ENCODE results near the gene F8. TPM values are rescaled to one million over a fixed set of nuclear protein-coding genes. Genes with fewer than 3 reads are reported as not detected.

Gene F8
- total RNA-seq, 5 donors from 2014 or later (not counting 1 experiment from before 2014, with no cell fraction given), result 1.3 to 3.5 (median 2.7) TPM

DNA sequence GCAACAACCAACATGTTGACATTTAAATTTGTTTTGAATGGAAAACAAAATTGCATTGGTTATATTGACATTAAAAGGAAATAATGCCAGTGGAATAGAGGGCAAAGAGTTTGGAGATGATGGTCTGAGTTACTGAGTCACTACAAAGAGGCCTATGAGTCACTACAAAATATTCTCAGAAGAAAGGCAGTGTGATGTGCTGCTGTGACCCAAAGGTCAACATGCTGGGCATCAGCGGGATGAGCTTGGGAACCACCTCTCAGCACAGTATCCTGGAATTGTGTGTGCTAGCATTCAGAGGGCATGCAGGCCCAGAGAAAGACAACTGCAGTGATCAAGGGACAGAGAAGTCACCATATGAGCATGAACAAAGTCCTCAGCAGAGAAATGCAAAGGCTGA is 45.6 kb upstream of the F8 start:
- Mint-ChIP-seq H3K4me1 (peaks cover 18 to 45% (median 38%) of the 10 kb centered on the region in 3 donors), H3K27me3 (no peaks in the 10 kb centered on the region), H3K27ac (peak overlapping the region in 1 of 2 donors; percentile 70), H3K9me3 (no peaks in the 10 kb centered on the region), H3K36me3 (no peaks in the 10 kb centered on the region), H3K4me3 (no peak overlapping the region)
- POLR2A ChIA-PET, result no interaction called here
- no peak for ATAC-seq (replicated peaks in 1 of 4)
- H3K27me3 ChIP-seq (replicated peaks in 1 of 2; ENCODE audit: control insufficient read depth in 2 of 2, extremely low read depth in 1 of 2, insufficient read depth in 2 of 2, low read length in 1 of 2), result no peaks in the 10 kb centered on the region
- no peak overlapping the region for H3K27ac ChIP-seq (ENCODE audit: low read length)
- no peaks in the 10 kb centered on the region for H3K9me3 ChIP-seq
- H3K4me3 ChIP-seq (ENCODE audit: control insufficient read depth in 1 of 2, extremely low read depth in 1 of 2, low read length in 1 of 2), result no peak overlapping the region
- H3K36me3 ChIP-seq (ENCODE audit: control insufficient read depth in 2 of 2, extremely low read depth in 1 of 2, insufficient read depth in 1 of 2, low read length in 1 of 2), result peaks cover 0 to 2% of the 10 kb centered on the region in 2 donors
- WGBS (ENCODE audit: insufficient coverage), result no CpG with 5 or more reads among the region's 1 CpG
- peaks cover 5 to 15% of the 10 kb centered on the region in 2 experiments for H3K4me1 ChIP-seq (ENCODE audit: control insufficient read depth in 1 of 2, extremely low read depth in 1 of 2, insufficient read depth in 2 of 2, low read length in 2 of 2)
- no peak for DNase-seq
- CTCF ChIA-PET, result no interaction called here

DNA sequence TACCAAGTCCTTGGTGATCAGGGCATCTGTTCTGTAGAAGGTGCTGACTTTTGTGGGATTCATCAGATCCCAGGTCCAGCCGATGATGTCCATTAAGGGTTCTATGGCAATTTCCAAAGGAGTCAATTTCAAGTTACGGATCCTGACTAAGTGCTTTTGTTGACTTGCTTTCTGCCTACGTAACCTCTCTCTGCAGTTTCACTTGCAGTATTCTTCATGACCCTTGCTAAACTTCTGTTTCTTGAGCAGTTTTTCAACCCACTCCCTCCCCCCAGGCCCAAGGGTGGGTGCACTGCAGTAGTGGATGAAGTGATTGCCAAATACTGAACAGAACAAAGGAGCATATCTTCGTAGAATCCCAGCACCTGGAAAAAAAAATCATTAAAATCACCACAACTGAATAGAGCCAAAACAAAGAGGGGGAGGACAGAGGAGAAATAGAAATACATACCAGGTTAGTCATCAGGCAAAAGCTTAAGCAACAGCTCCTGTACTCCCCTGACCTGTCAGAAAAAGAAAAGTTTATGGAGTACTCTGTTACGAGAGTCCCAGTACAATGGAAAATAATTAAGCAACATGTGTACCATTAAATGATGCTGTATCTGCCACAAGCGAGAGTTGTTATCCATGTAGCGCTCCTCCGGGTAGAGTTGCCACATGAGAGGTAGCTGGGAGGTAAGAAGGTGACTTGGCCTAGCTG is 42.7 kb upstream of the F8 start:
- Mint-ChIP-seq H3K27me3 (peaks cover 0 to 4% of the 10 kb centered on the region in 2 donors), H3K27ac (no peak overlapping the region)
- H3K9me3 ChIP-seq, result no peaks in the 10 kb centered on the region

DNA sequence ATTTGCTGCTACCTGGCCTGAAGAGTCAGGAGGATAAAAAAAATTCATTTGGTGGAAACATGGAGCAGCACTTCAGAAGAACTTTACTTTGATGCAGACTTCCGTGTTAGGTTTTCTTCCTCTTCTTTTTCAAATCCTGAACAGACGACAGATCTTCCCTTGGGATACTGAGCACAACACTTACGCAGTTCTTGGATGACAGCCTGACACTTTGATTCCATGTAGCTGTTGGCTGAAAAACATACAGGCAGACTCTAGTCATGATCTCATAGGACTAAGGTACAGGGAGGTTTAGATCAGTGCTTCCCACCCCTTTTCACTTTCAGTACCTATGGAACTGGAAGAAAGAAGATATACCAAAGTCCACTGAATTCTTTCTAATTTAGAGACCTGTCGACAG is 39.2 kb upstream of the F8 start:
- Histone ChIP-seq H3K36me3 (ENCODE audit: control insufficient read depth in 2 of 2, extremely low read depth in 1 of 2, insufficient read depth in 1 of 2, low read length in 1 of 2) (peaks cover 0 to 8% of the 10 kb centered on the region in 2 donors), H3K4me3 (ENCODE audit: control insufficient read depth in 1 of 2, extremely low read depth in 1 of 2, low read length in 1 of 2) (no peak overlapping the region), H3K9me3 (no peaks in the 10 kb centered on the region), H3K27me3 (replicated peaks in 1 of 2; ENCODE audit: control insufficient read depth in 2 of 2, extremely low read depth in 1 of 2, insufficient read depth in 2 of 2, low read length in 1 of 2) (no peaks in the 10 kb centered on the region), H3K4me1 (ENCODE audit: control insufficient read depth in 1 of 2, extremely low read depth in 1 of 2, insufficient read depth in 2 of 2, low read length in 2 of 2) (peaks cover 2 to 10% of the 10 kb centered on the region in 2 experiments), H3K27ac (ENCODE audit: low read length) (no peak overlapping the region)
- H3K4me3 Mint-ChIP-seq, result no peak overlapping the region
- H3K4me1 Mint-ChIP-seq, result peaks cover 12 to 18% (median 15%) of the 10 kb centered on the region in 3 donors
- ATAC-seq (replicated peaks in 1 of 4) (no peak), DNase-seq (no peak)
- H3K36me3 Mint-ChIP-seq, result peaks cover 4% of the 10 kb centered on the region
- ChIA-PET POLR2A (no interaction called here), CTCF (no interaction called here)
- H3K27me3 Mint-ChIP-seq, result peaks cover 0 to 4% of the 10 kb centered on the region in 2 donors
- no peaks in the 10 kb centered on the region for H3K9me3 Mint-ChIP-seq
- no peak overlapping the region for H3K27ac Mint-ChIP-seq
- WGBS (ENCODE audit: insufficient coverage), result no CpG with 5 or more reads among the region's 4 CpGs

More for the DNA sequence above, 42.7 kb upstream of the F8 start:
- WGBS (ENCODE audit: insufficient coverage), result 94% methylated on average over 2 of the region's 8 CpGs
- Histone ChIP-seq H3K4me3 (ENCODE audit: control insufficient read depth in 1 of 2, extremely low read depth in 1 of 2, low read length in 1 of 2) (no peak overlapping the region), H3K27me3 (replicated peaks in 1 of 2; ENCODE audit: control insufficient read depth in 2 of 2, extremely low read depth in 1 of 2, insufficient read depth in 2 of 2, low read length in 1 of 2) (no peaks in the 10 kb centered on the region), H3K4me1 (ENCODE audit: control insufficient read depth in 1 of 2, extremely low read depth in 1 of 2, insufficient read depth in 2 of 2, low read length in 2 of 2) (peaks cover 2 to 5% of the 10 kb centered on the region in 2 experiments), H3K27ac (ENCODE audit: low read length) (no peak overlapping the region), H3K36me3 (ENCODE audit: control insufficient read depth in 2 of 2, extremely low read depth in 1 of 2, insufficient read depth in 1 of 2, low read length in 1 of 2) (peaks cover 0 to 8% of the 10 kb centered on the region in 2 donors)
- DNase-seq (no peak), ATAC-seq (replicated peaks in 1 of 4) (no peak)
- H3K4me3 Mint-ChIP-seq, result no peak overlapping the region
- peaks cover 7 to 32% (median 25%) of the 10 kb centered on the region in 3 donors for H3K4me1 Mint-ChIP-seq
- H3K36me3 Mint-ChIP-seq, result peaks cover 4% of the 10 kb centered on the region
- H3K9me3 Mint-ChIP-seq, result no peaks in the 10 kb centered on the region
- ChIA-PET CTCF (no interaction called here), POLR2A (no interaction called here)

DNA sequence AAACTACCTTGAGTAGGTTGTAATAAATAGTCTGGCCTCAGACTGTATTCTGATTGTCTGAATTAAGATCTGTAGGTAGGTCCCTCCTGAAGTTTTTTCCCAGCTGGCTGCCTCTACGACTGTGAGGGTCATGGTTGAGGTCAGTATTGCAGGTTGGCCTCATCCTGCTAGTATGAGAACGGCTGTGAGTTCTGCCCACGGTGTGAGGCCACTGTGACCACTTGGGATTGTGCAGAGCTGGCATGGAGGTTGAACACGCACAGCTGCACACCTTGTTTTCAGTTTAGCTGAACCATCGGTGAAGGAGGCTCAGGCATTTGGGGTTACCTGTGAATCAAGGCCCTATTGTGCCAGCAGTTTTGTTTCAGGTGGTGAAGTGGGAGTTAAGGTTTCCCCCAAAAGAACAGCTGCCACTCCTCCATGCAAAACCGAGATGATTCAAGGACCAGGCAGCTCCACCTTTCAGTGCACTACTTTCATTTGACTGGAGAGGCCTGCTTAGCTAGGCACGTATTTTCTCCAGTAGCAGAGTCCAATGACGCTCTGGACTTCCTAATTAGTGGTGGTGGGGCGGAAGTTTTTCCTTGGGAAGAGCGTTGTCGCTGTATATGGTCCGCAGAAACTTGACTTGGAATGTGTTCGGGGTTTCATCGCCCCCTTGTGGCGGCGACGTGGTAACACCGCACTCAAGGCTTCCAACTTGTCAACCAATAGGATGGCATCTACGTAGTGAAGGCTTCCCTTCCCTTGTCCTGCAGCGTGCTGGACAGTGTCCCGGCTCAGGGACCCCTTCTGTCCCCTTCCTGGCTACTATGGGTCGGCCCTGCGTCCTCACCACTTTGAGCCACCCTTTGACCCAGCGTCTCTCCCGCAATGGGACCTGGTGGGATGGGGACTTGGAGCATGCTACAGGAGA is 34.6 kb upstream of the F8 start:
- Mint-ChIP-seq H3K36me3 (peaks cover 14% of the 10 kb centered on the region), H3K4me3 (peak overlapping the region; percentile 36 to 51 (median 49)), H3K9me3 (no peaks in the 10 kb centered on the region), H3K27me3 (peaks cover 0 to 4% of the 10 kb centered on the region in 2 donors), H3K27ac (peak overlapping the region; percentile 65 to 68), H3K4me1 (peaks cover 17 to 26% (median 17%) of the 10 kb centered on the region in 3 donors)
- CTCF ChIA-PET, result interaction anchor here in 1 of 2 donors (0.6 to 1.3 kb wide), 7 partner anchors 9 to 140 kb away, joined by 3 to 9 read pairs (median 4); partner anchors contain the start of genes BRCC3 and FUNDC2
- POLR2A ChIA-PET, result interaction anchor here in 1 of 2 donors (0.5 kb wide), 1 partner anchor 30 kb away, joined by 3 read pairs; the partner anchor contains the start of gene FUNDC2
- Histone ChIP-seq H3K27me3 (replicated peaks in 1 of 2; ENCODE audit: control insufficient read depth in 2 of 2, extremely low read depth in 1 of 2, insufficient read depth in 2 of 2, low read length in 1 of 2) (no peaks in the 10 kb centered on the region), H3K4me1 (ENCODE audit: control insufficient read depth in 1 of 2, extremely low read depth in 1 of 2, insufficient read depth in 2 of 2, low read length in 2 of 2) (peaks cover 4 to 13% of the 10 kb centered on the region in 2 experiments), H3K9me3 (no peaks in the 10 kb centered on the region), H3K27ac (ENCODE audit: low read length) (peak overlapping the region; percentile 41), H3K36me3 (ENCODE audit: control insufficient read depth in 2 of 2, extremely low read depth in 1 of 2, insufficient read depth in 1 of 2, low read length in 1 of 2) (peaks cover 0 to 9% of the 10 kb centered on the region in 2 donors), H3K4me3 (ENCODE audit: control insufficient read depth in 1 of 2, extremely low read depth in 1 of 2, low read length in 1 of 2) (peak overlapping the region; percentile 20 to 34)
- peak; percentile 71 to 84 (median 75) for ATAC-seq (replicated peaks in 1 of 4)
- WGBS (ENCODE audit: insufficient coverage), result 11% methylated on average over 7 of the region's 25 CpGs
- DNase-seq, result peak in 34 of 35 experiments; percentile 6 to 76 (median 32)

DNA sequence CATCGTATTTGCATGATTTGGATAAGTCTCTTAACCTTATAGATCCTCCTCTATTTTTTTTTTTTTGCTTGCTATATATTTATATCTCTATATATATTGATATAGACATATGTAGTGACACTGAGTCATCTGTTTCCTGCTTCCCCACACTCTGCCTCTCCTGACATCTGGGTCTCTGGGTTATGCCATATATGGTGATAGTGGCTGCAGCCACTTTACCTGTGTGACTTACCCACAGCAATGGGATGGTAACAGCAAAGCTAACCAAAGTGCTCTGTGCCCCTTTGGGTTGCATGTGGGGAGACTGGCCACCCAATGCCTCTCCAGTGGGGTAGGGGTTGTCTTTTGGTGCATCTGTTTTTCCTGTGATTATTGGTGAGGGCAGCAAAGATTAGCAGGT is 33.9 kb upstream of the F8 start:
- Histone ChIP-seq H3K4me1 (ENCODE audit: control insufficient read depth in 1 of 2, extremely low read depth in 1 of 2, insufficient read depth in 2 of 2, low read length in 2 of 2) (peaks cover 4 to 13% of the 10 kb centered on the region in 2 experiments), H3K9me3 (no peaks in the 10 kb centered on the region), H3K36me3 (ENCODE audit: control insufficient read depth in 2 of 2, extremely low read depth in 1 of 2, insufficient read depth in 1 of 2, low read length in 1 of 2) (peaks cover 0 to 9% of the 10 kb centered on the region in 2 donors), H3K27ac (ENCODE audit: low read length) (peak overlapping the region; percentile 41), H3K27me3 (replicated peaks in 1 of 2; ENCODE audit: control insufficient read depth in 2 of 2, extremely low read depth in 1 of 2, insufficient read depth in 2 of 2, low read length in 1 of 2) (no peaks in the 10 kb centered on the region), H3K4me3 (ENCODE audit: control insufficient read depth in 1 of 2, extremely low read depth in 1 of 2, low read length in 1 of 2) (no peak overlapping the region)
- Mint-ChIP-seq H3K4me3 (peak overlapping the region in 1 of 3 donors; percentile 51), H3K27ac (peak overlapping the region; percentile 65 to 68), H3K4me1 (peaks cover 19 to 30% (median 20%) of the 10 kb centered on the region in 3 donors), H3K9me3 (no peaks in the 10 kb centered on the region), H3K36me3 (peaks cover 17% of the 10 kb centered on the region), H3K27me3 (peaks cover 0 to 7% of the 10 kb centered on the region in 2 donors)
- ATAC-seq (replicated peaks in 1 of 4) (peak; percentile 52 to 76 (median 64)), DNase-seq (peak in 2 of 35 experiments; percentile 4 to 16)
- WGBS (ENCODE audit: insufficient coverage), result no CpG with 5 or more reads among the region's 1 CpG
- CTCF ChIA-PET, result interaction anchor here (0.5 to 1.4 kb wide), 9 partner anchors 8 to 140 kb away, joined by 3 to 9 read pairs (median 3); partner anchors contain the start of genes BRCC3 (in 1 of the 2) and FUNDC2 (in 1 of the 2)
- POLR2A ChIA-PET, result no interaction called here

DNA sequence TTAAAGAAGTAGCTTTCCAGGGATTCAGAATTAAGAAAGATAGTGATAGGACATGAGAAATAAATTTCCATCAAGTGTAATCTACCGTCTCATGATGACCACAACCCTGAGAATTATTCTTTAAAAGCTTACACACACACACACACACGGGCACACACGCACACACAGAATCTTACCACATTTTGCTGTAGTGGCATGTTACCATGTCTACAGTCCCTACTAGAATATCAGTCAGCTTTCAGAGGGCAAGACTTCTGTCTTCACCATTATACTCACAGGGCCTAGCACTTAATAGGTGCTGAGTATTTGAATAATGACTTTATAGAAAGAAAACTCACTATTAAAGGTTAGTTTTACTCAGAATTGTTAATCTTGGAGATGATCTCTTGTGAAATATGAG is 33.0 kb upstream of the F8 start:
- Mint-ChIP-seq H3K4me1 (peaks cover 26 to 39% (median 30%) of the 10 kb centered on the region in 3 donors), H3K27ac (no peak overlapping the region), H3K9me3 (no peaks in the 10 kb centered on the region), H3K27me3 (peaks cover 0 to 8% of the 10 kb centered on the region in 2 donors), H3K4me3 (no peak overlapping the region), H3K36me3 (peaks cover 21% of the 10 kb centered on the region)
- ATAC-seq (replicated peaks in 1 of 4), result no peak
- H3K27ac ChIP-seq (ENCODE audit: low read length), result no peak overlapping the region
- DNase-seq, result no peak
- POLR2A ChIA-PET, result no interaction called here
- H3K4me1 ChIP-seq (ENCODE audit: control insufficient read depth in 1 of 2, extremely low read depth in 1 of 2, insufficient read depth in 2 of 2, low read length in 2 of 2), result peaks cover 4 to 13% of the 10 kb centered on the region in 2 experiments
- no CpG with 5 or more reads among the region's 3 CpGs for WGBS (ENCODE audit: insufficient coverage)
- no peaks in the 10 kb centered on the region for H3K27me3 ChIP-seq (replicated peaks in 1 of 2; ENCODE audit: control insufficient read depth in 2 of 2, extremely low read depth in 1 of 2, insufficient read depth in 2 of 2, low read length in 1 of 2)
- CTCF ChIA-PET, result interaction anchor here in 1 of 2 donors (0.6 to 1.4 kb wide), 3 partner anchors 7 to 135 kb away, joined by 3 to 4 read pairs (median 3); partner anchors contain the start of gene FUNDC2
- no peaks in the 10 kb centered on the region for H3K9me3 ChIP-seq
- no peak overlapping the region for H3K4me3 ChIP-seq (ENCODE audit: control insufficient read depth in 1 of 2, extremely low read depth in 1 of 2, low read length in 1 of 2)
- peaks cover 0 to 6% of the 10 kb centered on the region in 2 donors for H3K36me3 ChIP-seq (ENCODE audit: control insufficient read depth in 2 of 2, extremely low read depth in 1 of 2, insufficient read depth in 1 of 2, low read length in 1 of 2)

All from T-cell (primary cell).